Measurements from ENCODE around the gene RNF157.
"Not testable (repeated sequence)": the region's sequence is repeated elsewhere in the genome, so short reads cannot be mapped to it uniquely, and the experiment has no call there.

RNF157 gene

DNA sequence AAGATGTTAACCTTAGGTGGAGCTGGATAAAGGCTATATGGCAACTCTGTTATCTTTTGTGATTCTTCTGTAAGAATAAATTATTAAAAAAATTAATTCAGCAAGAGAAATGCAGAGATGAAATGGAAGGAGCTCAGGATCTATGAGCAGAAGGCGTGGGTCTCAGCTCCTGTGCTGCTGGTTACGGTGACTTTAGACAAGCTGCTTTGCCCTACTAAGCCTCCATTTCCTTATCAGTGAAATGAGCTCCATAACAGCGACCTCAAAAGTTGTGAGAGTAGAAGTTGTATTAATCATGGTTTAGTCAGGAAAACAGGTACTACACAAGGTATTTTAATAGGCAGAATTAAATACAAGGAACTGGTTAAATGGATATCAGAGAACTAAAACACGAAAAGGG lies 51.0 kb downstream of the RNF157 start:
- no peak for DNase-seq (ENCODE audit: low spot score)

DNA sequence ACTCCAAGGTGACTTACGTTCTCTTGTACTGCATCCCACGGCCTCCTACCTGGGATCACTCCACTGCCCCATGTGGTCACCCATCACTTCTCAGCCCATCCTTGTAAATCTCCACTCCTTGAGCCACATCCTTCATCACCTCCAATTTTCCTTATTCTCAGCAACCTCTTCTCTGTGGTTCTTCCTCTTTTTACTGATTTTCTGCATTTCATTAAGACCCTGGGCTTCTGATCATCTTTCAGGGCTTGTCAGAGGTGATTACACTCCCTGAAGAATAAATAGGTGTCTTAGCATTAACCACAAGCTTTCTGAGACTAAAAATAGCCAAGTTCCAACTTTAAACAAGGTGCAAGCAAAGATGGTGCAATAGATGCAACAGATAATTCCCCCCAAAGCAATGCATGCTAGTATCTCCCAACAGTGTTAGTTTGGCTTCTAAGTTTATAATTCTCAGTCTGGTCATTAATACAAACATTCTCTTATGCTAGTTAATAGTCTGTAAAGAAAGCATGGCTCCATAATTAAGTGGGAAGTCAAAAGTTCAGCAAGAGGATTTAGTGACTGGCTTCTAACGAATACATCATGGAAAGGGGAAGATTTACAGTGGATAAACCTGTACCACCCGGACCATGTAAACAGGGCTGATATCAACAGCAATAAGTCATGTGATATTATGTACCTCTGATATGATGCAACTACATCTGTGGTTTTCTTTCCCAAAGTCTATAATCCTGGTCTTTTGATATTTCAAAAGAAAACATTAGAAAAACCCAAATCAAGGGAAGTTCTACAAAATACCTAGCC lies 51.9 kb downstream of the RNF157 start:
- DNase-seq (ENCODE audit: low spot score) = no peak

DNA sequence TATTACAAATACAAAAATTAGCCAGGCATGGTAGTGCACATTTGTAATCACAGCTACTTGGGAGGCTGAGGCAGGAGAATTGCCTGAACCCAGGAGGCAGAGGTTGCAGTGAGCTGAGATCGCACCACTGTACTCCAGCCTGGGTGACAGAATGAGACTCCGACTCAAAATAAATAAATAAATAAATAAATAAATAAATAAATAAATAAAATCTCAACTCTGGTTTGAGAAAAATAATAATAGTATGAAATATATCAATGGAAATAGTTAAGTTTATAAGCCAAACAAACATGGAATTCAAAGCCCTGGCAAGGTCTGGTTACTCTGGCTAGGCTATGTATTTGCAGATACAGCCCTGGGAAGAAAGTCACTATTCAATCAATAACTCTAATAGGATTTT lies 53.5 kb downstream of the RNF157 start:
- not testable (repeated sequence) for DNase-seq (ENCODE audit: low spot score)

DNA sequence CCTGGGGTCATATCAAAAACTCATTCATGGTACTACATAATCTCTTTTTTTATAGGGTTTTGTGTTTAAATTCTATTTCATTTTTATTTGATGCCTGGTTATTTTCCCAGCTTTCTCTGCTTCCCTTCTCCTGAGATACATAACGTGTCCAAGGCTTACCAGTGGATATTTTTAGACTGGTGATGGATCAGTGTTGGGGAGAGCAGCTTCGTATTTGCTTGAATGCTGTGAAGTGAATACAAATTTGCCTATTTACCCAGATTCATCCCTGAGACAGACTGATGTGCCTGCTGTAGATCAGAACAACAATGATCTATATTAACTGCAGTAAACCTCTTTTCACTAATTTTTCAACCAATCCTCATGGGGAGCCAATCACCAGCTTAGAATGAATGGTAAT lies 56.0 kb downstream of the RNF157 start:
- no peak for DNase-seq (ENCODE audit: low spot score)

DNA sequence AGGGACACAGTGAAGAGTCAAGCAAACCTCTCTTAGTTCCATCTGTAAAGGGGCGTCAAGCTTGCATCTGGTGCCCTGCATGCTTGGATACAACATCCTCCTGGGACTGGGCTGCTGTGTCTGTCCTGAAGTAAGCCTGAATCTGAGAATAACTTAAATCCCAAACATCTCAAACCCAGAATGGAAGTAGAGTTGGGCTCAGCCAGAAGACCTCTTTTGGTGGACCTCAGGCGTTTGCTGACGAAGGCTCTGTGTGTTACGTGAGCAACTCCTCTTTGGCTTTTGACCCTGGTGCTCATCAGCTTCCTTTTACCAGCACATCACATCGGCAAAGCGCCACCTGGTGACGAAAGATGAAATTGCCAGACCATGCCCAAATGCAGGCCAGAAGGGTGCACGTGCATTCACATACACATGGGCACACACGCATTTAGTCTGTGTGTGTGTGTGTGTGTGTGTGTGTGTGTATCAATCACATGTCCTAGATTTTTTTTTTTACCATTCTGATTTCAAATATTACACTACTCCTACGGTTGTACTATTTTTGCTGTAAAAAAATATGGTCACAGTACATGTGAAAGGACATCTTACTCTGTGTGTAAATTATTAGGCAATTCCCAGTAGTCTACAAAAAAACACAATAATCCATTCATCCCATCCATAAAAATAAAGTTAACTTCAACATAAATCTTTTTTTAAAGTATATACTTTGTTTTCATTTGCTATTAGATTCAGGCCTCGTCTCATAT lies 58.1 kb downstream of the RNF157 start:
- DNase-seq (ENCODE audit: low spot score) = peak; percentile 97

DNA sequence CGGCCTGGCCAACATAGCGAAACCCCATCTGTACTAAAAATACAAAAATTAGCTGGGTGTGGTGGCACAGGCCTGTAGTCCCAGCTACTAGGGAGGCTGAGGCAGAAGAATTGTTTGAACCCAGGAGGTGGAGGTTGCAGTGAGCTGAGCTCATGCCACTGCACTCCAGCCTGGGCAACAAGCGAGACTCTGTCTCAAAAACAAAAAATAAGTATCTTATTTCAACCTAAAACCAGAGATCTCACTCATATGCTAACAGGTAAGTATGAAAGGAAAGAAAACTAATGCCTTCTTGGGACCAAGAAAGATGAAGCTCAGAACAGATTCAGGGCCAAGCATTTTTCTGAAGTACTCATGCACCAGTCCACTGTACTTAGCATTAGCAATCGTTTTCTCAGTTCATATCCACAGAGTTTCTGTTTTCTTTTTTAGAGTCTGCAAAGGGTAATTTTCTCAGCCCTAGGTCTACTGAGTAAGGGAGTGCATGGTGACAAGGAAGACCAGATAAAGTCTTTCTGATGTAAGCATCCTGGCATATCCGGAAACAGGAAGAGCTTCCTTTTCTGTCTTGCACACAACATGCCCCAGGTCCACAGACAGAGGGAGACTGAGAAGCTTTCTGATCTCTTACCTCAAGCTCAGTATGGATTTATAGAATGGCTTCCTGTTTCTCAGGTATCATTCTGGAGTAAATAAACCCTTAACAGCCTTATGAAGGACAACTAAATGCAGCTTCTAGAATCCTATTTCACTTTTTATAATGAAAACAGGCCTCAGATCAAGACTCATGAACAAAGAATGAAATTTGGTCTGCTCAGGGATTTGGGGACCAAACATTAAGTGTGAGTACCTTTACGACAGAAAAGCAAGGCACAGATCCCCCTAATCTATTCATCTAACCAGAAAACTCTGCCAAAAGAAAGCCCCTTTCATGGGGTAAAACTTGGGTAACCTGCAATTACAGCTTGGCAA lies 60.5 kb downstream of the RNF157 start:
- DNase-seq (ENCODE audit: low spot score) = peak; percentile 42

DNA sequence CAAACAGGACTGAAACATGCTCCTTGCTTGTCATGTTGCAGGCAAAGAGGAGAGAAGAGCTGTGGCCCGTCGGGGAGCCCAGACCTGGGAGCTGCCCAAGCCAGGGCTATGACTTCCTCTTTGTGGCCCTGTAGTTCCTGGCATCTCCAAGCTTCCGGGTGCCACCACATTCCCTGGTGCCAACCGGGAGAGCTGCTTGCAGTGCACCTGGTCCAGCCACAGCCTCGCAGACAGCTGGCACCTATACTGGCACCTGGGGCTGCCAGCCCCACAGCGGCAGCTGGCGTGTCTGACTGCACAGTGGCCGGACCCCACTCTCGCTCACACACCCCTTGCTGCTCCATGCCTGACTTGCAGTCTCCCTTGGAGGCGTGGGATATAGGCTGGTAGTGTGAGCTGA lies 62.2 kb downstream of the RNF157 start:
- DNase-seq (ENCODE audit: low spot score) = no peak

DNA sequence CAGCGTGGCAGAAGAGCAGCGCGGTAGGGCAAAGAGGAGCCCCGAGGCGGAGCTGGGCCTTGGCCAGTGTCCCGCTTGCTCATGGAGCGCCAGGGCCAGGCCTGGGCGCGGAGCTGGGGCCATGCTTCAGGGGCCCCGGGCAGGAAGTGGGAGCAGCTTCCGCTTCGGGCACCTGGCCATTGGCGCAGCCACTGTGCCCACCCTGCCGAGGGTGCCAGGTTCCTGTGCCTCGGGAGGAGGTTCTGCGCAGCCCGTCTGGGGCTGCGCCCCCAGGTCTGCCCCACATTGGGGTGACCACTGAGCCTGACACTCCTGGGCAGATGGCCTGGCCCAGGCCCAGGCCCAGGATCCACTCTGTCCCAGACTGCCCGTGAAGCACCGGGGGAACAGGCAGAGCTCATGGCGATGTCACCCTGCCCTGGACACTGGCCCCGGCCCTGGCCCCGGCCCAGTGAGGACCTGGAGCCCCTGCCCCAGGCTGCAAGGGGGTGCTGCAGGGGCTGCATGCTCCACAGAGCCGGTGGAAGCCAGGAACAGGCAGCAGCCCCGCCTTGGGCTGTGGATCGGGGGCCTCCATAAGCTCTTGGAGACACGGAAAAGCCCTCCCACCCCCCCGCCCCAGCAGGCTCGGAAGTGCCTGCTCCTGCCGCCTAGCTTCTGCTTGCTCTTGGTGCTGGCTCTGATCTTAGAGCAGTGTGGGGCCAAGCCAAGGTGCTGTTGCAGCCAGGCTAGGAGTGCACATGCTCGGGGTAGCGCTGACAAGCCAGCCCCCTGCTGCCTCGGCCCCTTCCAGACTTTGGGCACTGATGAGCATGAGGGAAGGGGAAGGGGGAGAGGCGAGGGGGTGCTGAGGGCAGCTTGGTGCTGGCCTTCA lies 63.4 kb downstream of the RNF157 start:
- DNase-seq (ENCODE audit: low spot score) = no peak

DNA sequence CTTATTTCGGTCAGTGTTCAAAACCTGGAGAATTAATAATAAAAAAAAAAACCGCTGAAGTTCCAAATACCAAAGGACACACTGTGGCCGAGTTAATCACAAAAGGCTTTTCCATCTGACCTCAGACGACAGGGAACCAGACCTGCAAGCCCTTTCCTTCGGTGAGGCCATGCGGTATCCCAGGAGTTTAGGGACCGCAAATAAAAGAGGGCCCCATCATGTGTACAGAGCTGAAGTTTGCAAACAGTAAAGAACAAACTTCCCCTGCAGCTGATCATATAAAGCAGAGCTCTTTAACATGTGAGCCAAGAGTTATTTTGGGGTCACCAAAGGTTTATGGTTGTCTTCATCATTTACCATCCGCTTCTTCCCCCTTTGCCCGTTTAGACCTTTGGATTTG lies 66.3 kb downstream of the RNF157 start:
- DNase-seq (ENCODE audit: low spot score) = no peak

DNA sequence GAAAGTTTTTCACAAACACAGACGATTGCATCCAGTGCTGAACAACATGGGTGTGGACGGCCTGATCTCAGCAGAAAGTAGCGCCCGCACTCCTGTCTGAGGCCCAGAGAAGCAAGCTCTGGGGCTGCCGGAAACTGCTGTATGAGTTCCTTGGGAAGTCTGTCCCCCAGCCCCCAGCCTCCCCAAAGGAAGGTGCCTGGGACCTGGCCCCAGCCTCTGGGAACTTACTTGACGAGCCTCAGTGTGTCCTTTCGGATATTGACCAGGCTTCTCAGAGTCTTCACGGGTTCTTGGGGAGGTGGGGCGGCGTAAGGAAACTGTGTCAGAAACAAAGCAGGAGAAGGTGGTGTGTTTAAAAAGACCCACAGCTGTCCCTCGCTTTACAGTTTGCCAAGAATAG lies 66.8 kb downstream of the RNF157 start:
- no peak for DNase-seq (ENCODE audit: low spot score)

DNA sequence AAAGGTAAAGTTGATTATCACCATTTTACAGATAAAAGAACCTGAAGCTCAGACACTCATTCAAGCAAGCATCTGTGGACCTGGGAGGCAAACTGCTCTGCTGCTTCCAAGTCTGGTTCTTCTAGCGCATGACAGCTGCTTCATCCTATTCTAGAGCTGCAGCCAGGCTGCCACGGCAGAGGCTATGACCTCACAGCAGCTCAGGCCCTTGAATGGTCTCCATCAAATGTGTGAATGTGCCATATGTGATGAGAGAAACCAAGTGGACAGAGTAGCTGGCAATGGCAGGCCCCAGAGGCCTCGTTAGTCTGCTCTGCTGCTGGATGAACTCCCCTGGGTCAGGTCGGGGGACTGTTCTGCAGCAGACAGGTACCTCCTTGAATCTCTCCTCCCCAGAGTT lies 68.6 kb downstream of the RNF157 start:
- no peak for DNase-seq (ENCODE audit: low spot score)

DNA sequence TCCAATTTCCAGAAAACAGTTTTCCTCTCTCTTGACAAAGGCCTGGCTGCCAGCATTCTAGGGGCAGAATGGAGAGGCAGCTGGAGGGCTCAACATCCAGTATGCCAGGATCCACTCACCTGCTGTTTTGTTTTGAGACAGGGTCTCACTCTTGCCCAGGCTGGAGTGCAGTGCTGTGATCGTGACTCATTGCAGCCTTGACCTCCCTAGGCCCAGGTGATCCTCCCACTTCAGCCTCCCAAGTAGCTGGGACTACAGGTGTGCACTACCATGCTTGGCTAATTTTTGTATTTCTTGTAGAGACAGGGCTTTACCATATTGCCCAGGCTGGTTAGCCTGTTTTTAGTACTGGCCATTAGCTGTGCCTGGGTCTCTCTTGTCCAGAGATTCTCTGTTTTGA lies 70.2 kb downstream of the RNF157 start:
- DNase-seq (ENCODE audit: low spot score) = no peak

DNA sequence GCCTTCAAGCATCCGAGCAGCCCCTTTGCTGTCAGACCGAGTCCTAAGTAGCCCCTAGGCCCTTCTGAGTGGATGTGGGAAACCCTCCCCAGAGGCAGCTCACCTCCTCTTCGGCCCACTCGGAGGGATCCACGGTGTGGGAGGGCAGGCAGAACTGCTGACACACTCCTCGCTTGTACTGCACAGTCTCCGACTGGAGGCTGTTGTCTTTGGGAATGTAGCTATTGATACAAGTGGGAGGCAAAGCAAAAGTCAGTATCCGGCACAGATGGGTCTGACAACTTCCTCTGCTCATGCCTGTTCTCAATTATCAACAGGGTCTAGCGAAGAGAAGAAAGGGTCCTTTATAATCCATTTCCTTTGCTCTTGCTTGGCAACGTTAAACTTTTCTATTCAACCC lies 73.4 kb downstream of the RNF157 start:
- DNase-seq (ENCODE audit: low spot score) = no peak

DNA sequence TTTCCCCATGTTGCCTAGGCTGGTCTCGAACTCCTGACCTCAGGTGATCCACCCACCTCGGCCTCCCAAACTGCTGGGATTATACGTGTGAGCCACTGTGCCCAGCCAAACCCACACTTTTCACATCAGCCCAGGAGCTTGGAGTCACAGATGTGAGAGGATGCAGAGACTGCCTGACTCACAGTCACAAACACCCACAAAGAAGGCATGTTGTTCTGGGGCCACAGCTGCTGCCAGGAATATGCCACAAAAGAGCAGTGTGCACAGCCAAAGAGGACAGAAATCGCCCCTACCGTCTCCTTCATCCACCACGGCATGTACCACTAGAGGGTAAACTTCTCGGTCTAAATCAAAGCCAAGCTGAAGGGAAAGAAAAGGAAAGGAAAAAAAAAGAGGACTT lies 74.1 kb downstream of the RNF157 start:
- no peak for DNase-seq (ENCODE audit: low spot score)

DNA sequence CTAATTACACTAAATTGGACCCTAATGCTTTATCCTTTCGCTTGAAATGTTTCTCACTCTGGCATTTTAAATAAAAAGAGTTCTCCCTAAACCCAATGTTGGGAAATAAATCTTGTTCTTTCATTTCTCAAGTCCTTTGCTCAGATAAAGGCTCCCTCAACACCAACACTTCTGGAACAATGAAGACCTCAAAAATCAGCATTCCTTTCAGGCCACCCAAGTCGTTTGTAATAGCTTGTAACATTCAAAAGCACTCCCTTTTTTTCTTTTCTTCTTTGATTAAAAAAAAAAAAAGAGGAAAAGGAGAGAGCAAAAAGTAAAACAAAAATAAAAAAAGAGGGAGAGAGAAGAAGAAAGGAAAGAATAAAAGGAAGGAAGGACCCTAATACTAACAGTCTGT lies 76.0 kb downstream of the RNF157 start:
- DNase-seq (ENCODE audit: low spot score) = no peak

DNA sequence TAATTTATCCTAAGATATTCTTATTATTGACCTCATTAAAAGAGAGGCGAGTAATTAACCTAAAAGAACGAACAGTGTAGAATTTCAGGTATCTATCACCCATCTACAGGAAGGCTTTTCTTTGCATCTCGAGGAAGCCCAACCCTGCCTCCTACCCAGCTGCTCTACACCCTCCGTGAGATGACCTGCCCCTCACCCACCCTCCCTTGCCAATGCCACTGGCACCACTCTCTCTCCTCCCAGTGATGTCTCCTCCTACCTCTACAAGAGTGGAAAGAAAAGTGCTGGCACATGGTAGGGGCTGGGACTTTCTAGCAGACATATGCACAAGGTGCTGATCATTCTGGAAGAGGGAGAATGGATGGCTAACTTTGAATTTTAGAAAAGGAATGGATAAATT lies 76.4 kb downstream of the RNF157 start:
- no peak for DNase-seq (ENCODE audit: low spot score)

DNA sequence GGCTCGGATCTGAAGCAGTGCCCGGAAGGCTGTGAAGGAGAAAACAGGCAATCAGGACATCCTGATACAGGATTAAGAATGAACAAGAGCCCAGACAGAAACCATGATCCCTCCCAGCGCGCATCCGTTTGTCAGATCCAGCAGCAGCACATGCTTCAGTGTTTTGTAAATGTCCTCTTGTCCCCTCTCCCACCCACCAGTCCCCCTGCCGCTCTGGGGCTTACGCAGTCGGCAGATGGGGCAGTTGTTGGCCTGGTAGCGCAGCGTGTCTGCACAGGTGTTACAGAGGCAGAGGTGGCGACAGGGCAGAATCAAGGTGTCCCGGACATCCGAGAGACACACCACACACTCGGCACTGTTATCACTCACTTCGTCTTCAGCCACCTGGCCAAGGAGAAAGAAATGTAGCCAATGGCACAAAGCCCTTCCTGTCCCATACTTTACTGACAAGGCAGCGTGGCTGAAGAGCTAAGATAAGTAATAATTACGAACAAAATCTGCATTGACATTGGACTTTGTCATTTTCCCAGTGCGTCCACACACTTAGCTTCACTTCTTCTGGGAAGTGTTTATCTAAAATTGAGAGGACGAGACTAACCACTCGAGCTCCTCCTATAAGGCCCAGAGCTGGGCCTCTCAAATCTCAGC lies 78.5 kb downstream of the RNF157 start:
- no peak for DNase-seq (ENCODE audit: low spot score)

DNA sequence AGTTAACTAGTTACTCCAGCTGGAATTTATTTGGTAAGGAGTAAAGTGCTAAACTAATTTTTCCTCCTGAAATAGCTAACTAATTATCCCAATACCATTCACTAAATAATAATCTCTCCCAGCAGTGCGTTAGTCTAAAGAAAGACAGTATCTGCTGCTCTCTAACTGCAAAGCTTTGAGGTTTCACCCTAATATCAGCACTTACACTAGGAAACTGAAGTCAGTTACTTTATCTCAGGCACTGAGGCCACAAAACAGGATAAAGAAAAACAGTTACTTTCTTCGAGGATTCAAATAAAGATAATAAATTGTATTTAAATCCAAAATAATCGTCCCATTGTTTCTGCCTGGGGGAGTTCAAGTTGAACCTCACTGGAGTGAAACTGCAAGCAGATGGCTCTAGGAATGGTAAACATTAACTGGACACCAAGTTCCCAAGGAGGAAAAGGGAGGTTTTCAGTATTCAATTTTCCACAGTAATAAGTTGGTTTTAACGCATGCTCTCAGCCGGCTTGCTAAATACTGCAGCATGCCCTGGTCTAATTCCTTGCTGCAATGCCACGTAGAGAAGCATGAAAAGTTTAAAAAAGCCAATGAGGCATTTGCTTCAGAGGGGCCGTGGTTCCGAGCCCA lies 79.3 kb downstream of the RNF157 start:
- no peak for DNase-seq (ENCODE audit: low spot score)

DNA sequence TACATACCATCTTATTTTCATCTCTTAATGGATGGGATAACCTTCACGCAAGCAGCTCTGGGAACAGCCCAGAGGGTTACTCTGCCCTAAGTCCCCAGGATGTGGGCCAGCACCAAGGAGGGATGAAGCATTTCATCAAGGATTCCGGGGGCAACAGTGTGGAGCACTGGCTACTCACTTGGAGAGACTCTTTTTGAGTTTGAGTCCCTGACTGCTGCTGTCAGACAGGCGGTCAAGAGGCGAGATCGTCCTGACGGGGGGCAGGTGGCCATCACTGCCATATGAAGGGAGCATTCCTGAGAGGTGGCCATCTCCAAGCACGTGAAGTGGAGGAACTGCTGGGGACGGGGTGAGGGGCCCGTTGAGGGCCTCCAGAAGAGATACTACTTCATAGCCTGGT lies 81.1 kb downstream of the RNF157 start:
- no peak for DNase-seq (ENCODE audit: low spot score)

DNA sequence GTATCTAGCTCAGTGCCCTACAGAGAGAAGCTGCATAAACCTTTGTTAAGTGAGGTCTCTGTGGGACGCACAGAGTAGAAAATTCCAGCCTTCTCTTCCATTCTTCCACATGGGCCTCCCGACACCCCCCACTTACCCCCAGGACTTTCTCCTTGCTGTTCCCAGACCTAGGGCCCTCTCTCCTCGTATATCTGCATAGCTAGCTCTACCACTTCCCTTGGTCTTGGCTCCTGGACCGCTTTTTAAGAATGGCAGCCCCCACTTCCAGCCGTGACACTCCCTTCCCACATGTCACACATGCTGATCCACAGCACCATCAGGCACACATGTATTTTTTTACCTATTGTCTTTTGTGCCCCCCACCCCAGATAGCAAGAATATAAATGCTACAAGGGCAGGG lies 82.5 kb downstream of the RNF157 start:
- no peak for DNase-seq (ENCODE audit: low spot score)

DNA sequence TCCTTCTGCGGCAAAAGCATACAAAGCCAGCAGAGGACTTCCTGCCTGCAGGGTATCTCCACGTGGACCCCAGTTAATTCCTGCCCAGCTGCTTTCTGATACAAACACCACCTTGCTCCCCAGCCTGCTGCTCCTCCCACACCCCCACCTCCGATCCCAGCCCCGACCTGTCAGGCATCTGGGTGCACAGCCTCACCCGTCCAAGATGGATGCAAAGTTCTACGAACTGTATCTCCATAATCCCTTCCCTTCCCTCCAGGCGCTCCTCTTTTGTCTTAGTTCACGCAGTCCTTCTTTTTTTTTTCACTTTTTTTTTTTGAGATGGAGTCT lies 83.7 kb downstream of the RNF157 start:
- no peak for DNase-seq (ENCODE audit: low spot score)
